IPS-20b (cell line): ENCODE results near the gene AFF3.
A peak's percentile ranks its signal among the peaks of the same experiment; 100 is the strongest.

Experiments
- H3K27ac ChIP-seq: one replicate; pipeline ENCODE4 v1.5.1; 2013; ENCODE audit warnings: low read length
- H3K27me3 ChIP-seq: 2 replicates; pipeline ENCODE4 v1.6.1; 2013; ENCODE audit warnings: mild to moderate bottlenecking, low read length, inconsistent platforms; ENCODE audit not compliant: insufficient read depth
- H3K36me3 ChIP-seq: 2 replicates; pipeline ENCODE4 v1.6.1; 2013; ENCODE audit warnings: low read depth, mild to moderate bottlenecking, inconsistent platforms, low read length, moderate library complexity; ENCODE audit not compliant: insufficient read depth
- H3K4me1 ChIP-seq: 2 replicates; pipeline ENCODE4 v1.6.1; 2013; ENCODE audit warnings: mild to moderate bottlenecking, control low read depth, inconsistent platforms, low read length, moderate library complexity; ENCODE audit not compliant: insufficient read depth
- H3K4me3 ChIP-seq: 2 replicates; pipeline ENCODE4 v1.5.1; 2013; ENCODE audit warnings: mild to moderate bottlenecking, low read length, inconsistent platforms
- H3K9ac ChIP-seq: 2 replicates; pipeline ENCODE4 v1.6.1; 2013; ENCODE audit warnings: low read depth, mild to moderate bottlenecking, inconsistent platforms, low read length, moderate library complexity
- H3K9me3 ChIP-seq: 2 replicates; pipeline ENCODE4 v1.6.1; 2013; ENCODE audit warnings: mild to moderate bottlenecking, low read depth, low read length, inconsistent platforms; ENCODE audit not compliant: insufficient read depth

AFF3 gene

GRCh38 chr2:99727199-99727598, 415.2 kb downstream of the AFF3 start:
- H3K27ac ChIP-seq = no peak overlapping the region
- no peak overlapping the region for H3K4me3 ChIP-seq
- no peaks in the 10 kb centered on the region for H3K36me3 ChIP-seq
- no peaks in the 10 kb centered on the region for H3K27me3 ChIP-seq
- no peak overlapping the region for H3K9ac ChIP-seq
- peaks cover under 1% of the 10 kb centered on the region; the same call in 1 of the 2 replicates for H3K9me3 ChIP-seq
- H3K4me1 ChIP-seq = peaks cover 14% of the 10 kb centered on the region

GRCh38 chr2:99726691-99727090, 415.7 kb downstream of the AFF3 start:
- Histone ChIP-seq H3K4me3 (no peak overlapping the region), H3K27me3 (no peaks in the 10 kb centered on the region), H3K4me1 (peaks cover 14% of the 10 kb centered on the region), H3K9ac (no peak overlapping the region), H3K36me3 (no peaks in the 10 kb centered on the region), H3K27ac (no peak overlapping the region), H3K9me3 (peaks cover 6% of the 10 kb centered on the region; the same call in 1 of the 2 replicates)

GRCh38 chr2:99725820-99726219, 416.6 kb downstream of the AFF3 start:
- Histone ChIP-seq H3K27ac (no peak overlapping the region), H3K4me3 (no peak overlapping the region), H3K27me3 (no peaks in the 10 kb centered on the region), H3K9ac (no peak overlapping the region), H3K4me1 (peaks cover 14% of the 10 kb centered on the region), H3K9me3 (peaks cover 7% of the 10 kb centered on the region; the same call in 1 of the 2 replicates), H3K36me3 (no peaks in the 10 kb centered on the region)

GRCh38 chr2:99722476-99722875, 419.9 kb downstream of the AFF3 start:
- Histone ChIP-seq H3K27ac (no peak overlapping the region), H3K4me1 (peaks cover 7% of the 10 kb centered on the region), H3K9ac (no peak overlapping the region), H3K36me3 (no peaks in the 10 kb centered on the region), H3K27me3 (no peaks in the 10 kb centered on the region), H3K9me3 (peaks cover 7% of the 10 kb centered on the region; the same call in 1 of the 2 replicates), H3K4me3 (no peak overlapping the region)

GRCh38 chr2:99719102-99719501, 423.3 kb downstream of the AFF3 start:
- Histone ChIP-seq H3K9me3 (peaks cover 7% of the 10 kb centered on the region; the same call in 1 of the 2 replicates), H3K4me1 (no peaks in the 10 kb centered on the region), H3K9ac (no peak overlapping the region), H3K36me3 (no peaks in the 10 kb centered on the region), H3K27ac (no peak overlapping the region), H3K27me3 (no peaks in the 10 kb centered on the region), H3K4me3 (no peak overlapping the region)

- no peaks in the 10 kb centered on the region for H3K9me3 ChIP-seq
- H3K27ac ChIP-seq = no peak overlapping the region
- no peaks in the 10 kb centered on the region for H3K36me3 ChIP-seq
- H3K27me3 ChIP-seq = no peaks in the 10 kb centered on the region
- H3K9ac ChIP-seq = no peak overlapping the region
- no peak overlapping the region for H3K4me3 ChIP-seq
- no peaks in the 10 kb centered on the region for H3K4me1 ChIP-seq
These were observed 426.4 kb downstream of the AFF3 start for GRCh38 chr2:99715956-99716355.

GRCh38 chr2:99714349-99714748, 428.0 kb downstream of the AFF3 start:
- no peaks in the 10 kb centered on the region for H3K27me3 ChIP-seq

GRCh38 chr2:99711144-99711543, 431.2 kb downstream of the AFF3 start:
- no peak overlapping the region for H3K4me3 ChIP-seq
- H3K27me3 ChIP-seq = no peaks in the 10 kb centered on the region
- H3K9ac ChIP-seq = no peak overlapping the region
- no peak overlapping the region for H3K27ac ChIP-seq
- peaks cover 26% of the 10 kb centered on the region for H3K4me1 ChIP-seq
- no peaks in the 10 kb centered on the region for H3K9me3 ChIP-seq
- H3K36me3 ChIP-seq = no peaks in the 10 kb centered on the region

More at GRCh38 chr2:99714349-99714748, 428.0 kb downstream of the AFF3 start:
- Histone ChIP-seq H3K4me3 (no peak overlapping the region), H3K9ac (no peak overlapping the region), H3K4me1 (peaks cover 2% of the 10 kb centered on the region; the same call in 1 of the 2 replicates), H3K27ac (no peak overlapping the region), H3K36me3 (no peaks in the 10 kb centered on the region), H3K9me3 (no peaks in the 10 kb centered on the region)

GRCh38 chr2:99710721-99711120, 431.7 kb downstream of the AFF3 start:
- H3K4me1 ChIP-seq = peaks cover 27% of the 10 kb centered on the region
- H3K36me3 ChIP-seq = no peaks in the 10 kb centered on the region
- H3K9ac ChIP-seq = no peak overlapping the region
- H3K4me3 ChIP-seq = no peak overlapping the region
- H3K27ac ChIP-seq = no peak overlapping the region
- H3K9me3 ChIP-seq = no peaks in the 10 kb centered on the region
- no peaks in the 10 kb centered on the region for H3K27me3 ChIP-seq

GRCh38 chr2:99709229-99709628, 433.2 kb downstream of the AFF3 start:
- H3K36me3 ChIP-seq = no peaks in the 10 kb centered on the region
- no peak overlapping the region for H3K9ac ChIP-seq
- no peak overlapping the region for H3K27ac ChIP-seq
- H3K4me3 ChIP-seq = no peak overlapping the region
- H3K9me3 ChIP-seq = no peaks in the 10 kb centered on the region
- no peaks in the 10 kb centered on the region for H3K27me3 ChIP-seq
- peaks cover 27% of the 10 kb centered on the region for H3K4me1 ChIP-seq

GRCh38 chr2:99708231-99708630, 434.2 kb downstream of the AFF3 start:
- Histone ChIP-seq H3K9ac (no peak overlapping the region), H3K27me3 (no peaks in the 10 kb centered on the region), H3K4me3 (no peak overlapping the region), H3K9me3 (no peaks in the 10 kb centered on the region), H3K27ac (no peak overlapping the region), H3K4me1 (peaks cover 27% of the 10 kb centered on the region), H3K36me3 (no peaks in the 10 kb centered on the region)

GRCh38 chr2:99707592-99707991, 434.8 kb downstream of the AFF3 start:
- Histone ChIP-seq H3K4me3 (peak overlapping the region; percentile 2; the same call in 1 of the 2 replicates), H3K9me3 (no peaks in the 10 kb centered on the region), H3K36me3 (no peaks in the 10 kb centered on the region), H3K27ac (peak overlapping the region; percentile 27), H3K9ac (0 out of 2 replicates have a peak overlapping the region, but pooled peaks have one; percentile 1), H3K4me1 (peaks cover 27% of the 10 kb centered on the region), H3K27me3 (no peaks in the 10 kb centered on the region)
